ENCODE results near the gene ZBTB7A.

Gene ZBTB7A

DNA sequence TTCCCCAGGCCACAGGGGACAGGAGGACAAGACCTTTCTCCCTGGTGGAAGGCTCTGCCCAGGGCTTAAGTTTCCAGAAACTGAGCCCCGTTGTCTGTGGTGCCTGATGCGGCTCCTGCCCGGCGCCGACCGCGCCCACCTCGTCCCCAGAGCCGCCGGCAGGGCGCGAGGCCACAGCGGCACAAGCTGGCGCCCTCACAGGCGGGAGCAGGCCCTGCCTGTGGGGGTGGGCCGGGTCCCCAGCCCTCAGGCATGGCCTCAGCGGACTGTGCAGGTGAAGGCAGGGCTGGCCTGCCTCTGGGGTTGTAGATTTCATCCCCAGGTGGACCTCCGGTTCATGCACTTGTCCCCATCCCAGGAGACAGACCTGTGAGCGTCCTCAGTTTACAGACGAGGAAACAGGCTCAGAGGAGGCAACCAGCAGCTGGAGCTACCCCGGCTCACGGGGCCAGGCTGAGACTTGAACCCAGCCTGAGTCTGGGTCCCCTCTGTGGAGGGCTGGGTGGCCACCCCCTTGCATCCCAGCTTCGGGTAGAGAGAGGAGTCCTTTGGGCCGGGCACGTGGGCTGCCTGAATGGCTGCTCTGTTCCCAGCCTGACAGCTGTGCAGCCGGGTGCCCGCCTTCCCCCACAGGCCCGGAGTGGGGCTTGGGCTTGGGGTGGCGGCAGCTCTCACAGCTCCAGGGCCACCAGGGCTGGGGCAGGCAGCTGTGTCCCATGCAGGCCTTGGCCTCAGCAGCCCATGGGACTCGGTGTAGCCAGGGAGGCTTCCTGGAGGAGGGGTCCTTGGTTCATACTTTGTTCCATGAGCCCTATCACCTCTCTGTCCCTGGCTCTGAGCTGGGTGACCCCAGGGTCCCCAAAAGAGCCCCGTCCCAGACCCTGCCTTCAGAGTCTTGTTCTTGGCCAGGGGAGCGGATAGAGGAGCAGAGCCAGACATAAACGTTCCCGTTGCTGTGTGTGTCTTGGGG is 32.4 kb downstream of the ZBTB7A start:
- DNase-seq = no peak

DNA sequence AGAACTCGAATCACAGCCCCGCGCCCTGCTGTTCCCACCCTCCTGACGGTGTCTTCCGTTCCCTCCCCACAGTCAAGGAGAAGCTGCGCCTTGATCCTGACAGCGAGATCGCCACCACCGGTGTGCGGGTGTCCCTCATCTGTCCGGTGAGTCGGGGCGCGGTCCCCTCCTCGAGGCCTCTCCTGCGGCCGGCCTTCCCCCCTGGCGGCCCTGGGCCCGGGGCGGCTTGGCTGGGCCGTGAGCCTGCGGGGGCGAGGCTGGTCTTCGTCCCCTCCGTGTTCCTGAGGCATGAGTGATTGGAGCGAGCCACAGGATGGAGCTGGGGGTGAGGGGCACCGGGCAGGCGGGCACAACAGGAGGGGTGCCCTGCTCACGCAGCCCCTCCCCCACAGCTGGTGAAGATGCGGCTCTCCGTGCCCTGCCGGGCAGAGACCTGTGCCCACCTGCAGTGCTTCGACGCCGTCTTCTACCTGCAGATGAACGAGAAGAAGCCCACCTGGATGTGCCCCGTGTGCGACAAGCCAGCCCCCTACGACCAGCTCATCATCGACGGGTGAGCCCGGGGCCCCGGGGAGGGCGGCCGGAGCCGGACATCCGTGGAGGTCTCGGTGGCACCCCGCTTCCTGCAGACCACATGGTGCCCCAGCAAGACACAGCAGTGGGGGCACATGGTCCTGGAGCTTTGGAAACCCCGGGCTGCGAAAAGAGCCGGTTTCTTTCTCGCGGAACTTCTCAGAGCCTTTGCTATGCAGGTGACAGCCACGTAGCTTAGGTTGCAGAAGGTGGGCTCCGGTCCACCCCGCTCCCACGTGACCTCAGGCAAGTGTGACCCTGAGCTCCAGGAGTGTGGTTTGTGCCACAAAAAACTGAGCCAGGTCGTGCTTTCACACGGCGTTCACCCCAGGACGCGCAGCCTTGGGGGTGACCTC is 33.4 kb downstream of the ZBTB7A start:
- DNase-seq = no peak

DNA sequence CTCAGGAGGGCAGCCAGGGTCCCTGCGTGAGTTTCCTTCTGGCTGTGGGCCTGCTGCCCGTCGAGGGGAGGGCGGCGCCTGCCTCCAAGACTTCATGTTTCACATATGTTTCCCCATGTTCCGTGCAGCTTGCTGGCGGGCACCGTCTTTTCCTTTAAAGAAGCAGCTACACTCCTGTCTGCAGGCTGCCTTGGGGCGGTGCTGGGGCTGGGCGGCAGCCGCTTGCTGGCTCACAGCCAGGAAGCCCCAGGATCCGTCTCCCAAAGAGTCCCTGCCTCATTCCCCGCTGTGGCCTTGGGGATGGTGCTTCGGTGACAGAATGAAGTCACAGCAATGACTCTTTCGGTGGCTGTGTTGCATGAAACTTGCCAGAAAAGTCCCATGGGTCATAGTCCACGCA is 34.3 kb downstream of the ZBTB7A start:
- no peak for DNase-seq

DNA sequence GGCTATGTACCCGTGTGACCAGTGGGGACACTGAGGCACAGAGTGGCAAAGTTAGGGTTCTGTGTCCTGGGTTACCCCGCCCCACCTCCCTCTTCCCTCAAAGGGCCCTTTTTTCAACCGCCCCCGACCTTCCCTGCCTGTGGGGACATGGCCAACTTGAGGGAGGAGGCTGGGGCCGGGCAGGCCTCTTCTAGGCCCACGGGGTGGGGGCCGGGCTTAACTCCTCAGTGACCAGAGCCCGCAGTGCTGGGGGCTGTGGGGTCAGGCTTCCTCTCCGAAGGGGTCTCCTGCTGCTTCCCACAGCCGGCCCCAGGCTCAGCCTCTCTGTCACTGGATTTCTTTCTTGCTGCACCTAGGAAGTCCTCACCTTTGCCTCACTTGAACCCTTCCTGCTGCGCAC is 35.3 kb downstream of the ZBTB7A start:
- no peak for DNase-seq

DNA sequence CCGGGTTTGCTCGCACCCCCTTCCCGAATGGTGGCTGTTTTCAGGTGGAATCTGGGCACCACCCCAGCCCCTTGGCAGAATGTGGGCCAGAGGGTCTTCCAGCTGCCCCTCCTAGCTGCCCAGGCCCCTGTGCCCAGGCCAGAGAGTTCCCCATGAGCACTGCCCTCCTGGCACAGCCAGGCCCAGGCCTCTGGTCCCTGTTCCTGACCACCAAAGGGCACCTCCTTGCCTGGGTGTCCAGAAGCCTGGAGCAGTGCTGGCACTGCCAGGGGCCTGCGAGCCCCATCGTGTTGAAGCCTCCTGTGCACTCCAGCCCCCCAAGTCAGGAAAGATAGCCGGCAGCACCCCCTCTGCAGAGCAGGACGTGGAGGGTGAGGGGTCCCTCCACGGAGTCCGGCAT is 35.7 kb downstream of the ZBTB7A start:
- DNase-seq = no peak

DNA sequence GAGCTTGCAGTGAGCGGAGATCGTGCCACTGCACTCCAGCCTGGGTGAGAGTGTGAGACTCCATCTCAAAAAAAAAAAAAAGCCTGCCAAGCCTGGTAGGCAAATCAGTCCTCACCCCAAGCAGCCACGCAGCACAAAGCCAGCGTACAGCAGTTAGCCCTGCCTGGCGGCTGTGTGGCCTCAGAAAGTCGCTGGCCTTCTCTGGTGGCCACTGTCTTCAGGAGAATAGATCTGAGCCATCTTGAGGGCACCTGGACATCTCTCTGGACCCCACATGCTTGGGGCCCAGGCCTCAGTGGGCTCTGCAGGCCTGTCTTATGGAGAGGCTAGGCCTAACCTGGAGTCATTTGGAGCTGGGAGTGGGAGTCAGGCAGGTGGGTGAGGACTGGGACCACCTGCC is 36.1 kb downstream of the ZBTB7A start:
- no peak for DNase-seq

DNA sequence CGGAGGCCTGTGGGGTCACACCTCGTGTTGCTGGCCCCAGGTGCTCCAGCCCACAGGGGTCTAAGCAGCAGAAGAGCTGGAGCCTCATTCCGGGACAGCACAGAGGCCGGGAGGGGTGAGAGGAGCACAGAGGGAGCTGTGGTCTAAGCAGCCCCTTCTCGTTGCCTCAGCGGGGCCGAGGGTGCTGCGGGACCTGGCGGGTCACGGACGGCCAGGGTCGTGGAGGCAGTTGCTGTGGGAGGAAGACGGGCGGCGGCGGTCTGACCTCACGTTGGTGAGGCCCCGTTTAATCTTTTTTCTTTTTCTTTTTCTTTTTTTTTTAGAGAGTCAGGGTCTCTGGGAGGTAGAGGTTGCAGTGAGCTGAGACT is 37.5 kb downstream of the ZBTB7A start:
- no peak for DNase-seq

DNA sequence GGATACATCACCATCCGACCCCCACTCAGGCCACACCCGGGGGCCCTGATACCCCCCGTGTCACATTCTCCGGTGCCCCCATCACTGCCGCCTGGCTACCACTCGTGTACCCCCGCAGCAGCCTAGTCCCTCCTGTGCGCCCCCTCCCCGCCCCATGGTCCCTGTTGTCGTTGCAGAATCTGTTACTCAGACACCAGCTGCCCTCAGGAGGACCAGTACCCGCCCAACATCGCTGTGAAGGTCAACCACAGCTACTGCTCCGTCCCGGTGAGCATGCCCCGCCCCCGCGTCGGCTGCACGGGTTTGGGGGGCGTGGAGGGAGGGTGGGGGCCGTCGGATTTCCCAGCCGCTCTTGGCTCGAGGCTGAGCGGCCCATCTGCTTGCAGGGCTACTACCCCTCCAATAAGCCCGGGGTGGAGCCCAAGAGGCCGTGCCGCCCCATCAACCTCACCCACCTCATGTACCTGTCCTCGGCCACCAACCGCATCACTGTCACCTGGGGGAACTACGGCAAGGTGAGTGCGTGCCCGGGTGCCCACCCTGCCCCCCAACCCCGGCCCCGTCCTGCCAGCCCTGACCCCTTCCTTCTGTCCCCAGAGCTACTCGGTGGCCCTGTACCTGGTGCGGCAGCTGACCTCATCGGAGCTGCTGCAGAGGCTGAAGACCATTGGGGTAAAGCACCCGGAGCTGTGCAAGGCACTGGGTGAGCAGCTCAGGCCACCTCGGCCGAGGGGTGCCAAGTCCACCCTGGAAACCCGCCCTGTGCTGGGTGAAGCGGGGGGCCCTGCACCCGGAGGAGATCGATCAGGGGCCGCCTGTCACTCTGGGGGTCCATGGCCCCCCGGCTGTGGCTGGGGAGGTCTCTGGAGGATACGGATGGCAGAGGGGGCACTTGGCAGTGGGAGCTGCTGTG is 38.1 kb downstream of the ZBTB7A start:
- no peak for DNase-seq

DNA sequence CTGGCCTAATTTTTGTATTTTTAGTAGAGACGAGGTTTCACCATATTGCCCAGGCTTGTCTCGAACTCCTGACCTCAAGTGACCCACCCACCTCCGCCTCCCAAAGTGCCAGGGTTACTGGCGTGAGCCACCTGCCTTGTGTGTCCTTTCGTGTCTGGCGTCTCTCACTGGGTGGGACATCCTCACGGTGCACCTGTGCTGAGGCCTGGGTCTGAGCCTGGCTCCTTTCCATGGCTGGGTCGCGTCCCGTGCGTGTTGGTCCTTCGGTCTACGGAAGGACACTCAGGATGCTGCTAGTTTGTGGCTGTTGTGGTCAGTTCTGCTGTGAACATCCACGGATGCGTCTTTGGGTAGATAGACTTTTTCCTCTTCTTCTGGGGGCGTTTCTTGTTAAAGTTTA is 39.6 kb downstream of the ZBTB7A start:
- no peak for DNase-seq

DNA sequence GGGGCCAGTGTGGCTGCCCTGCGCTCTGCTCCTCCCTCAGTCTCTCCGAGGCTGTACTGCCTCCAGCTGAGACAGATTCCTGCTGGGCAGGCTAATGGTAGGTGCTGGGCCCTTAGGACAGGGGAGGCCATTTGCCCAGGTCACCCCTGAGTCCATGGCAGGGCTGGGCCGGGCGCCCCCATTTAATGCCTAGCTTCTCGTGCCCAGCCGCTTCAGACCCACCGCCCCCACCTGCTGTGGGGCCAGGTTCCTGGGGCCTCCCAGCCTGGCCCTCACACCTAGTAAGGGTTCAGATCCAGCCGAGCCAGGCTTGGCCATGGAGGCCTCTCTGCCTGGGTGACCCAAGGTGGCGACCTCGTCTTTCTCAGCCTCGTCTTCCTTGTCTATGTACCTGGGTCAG is 41.4 kb downstream of the ZBTB7A start:
- DNase-seq = no peak

DNA sequence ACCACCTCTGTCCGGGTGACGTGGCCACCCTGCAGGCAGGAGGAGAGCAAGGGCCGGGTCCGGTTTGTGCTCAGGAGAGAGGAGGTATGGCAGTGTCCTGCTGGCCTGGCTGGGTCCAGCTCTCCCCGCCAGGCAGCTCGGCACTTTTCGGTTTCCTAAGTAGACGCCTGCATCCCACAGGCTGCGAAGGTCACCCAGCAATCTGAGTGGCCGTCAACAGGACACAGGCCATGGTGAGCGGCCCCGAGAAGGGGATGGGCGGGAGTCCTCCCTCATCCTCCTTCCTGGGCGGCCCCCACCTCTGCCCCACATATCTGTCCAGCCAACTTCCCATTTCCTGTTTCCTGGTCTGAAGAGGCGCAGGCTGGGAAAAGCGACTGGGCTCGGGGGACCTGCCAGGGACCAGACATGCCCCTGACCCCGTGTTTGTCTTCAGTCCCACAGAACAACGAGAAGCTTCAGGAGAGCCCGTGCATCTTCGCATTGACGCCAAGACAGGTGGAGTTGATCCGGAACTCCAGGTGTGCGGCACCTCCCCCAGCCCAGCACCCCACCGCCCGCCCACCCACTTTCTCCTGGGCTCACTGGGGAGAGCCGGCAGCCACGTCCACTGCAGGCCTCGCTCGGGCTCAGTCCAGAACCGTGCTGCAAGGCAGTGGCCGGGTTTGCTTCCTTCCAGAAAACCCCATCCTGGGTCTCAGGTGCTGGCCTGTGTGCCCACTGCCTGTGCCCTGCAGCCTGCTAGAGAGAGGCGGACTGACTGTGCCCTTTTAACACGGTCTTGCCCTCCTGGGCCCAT is 42.9 kb downstream of the ZBTB7A start:
- no peak for DNase-seq

DNA sequence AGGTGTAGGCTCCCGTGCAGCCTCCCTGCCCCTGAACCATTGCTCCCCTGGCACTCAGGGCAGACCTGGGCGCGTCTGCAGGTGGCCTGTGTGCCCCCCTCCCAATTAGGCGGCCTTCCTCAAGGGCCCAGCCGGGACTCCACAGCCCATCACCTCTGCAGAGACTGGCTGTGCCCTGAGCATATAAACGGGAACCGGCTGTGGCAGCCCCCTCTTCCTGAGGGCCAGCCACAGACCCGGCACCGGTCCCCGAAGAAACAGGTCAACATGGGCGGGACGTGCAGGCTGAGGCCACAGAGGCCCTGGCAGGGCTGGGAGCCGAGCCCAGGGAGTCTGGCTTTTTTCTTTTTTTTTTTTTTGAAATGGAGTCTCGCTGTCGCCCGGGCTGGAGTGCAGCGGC is 47.1 kb downstream of the ZBTB7A start:
- no peak for DNase-seq

DNA sequence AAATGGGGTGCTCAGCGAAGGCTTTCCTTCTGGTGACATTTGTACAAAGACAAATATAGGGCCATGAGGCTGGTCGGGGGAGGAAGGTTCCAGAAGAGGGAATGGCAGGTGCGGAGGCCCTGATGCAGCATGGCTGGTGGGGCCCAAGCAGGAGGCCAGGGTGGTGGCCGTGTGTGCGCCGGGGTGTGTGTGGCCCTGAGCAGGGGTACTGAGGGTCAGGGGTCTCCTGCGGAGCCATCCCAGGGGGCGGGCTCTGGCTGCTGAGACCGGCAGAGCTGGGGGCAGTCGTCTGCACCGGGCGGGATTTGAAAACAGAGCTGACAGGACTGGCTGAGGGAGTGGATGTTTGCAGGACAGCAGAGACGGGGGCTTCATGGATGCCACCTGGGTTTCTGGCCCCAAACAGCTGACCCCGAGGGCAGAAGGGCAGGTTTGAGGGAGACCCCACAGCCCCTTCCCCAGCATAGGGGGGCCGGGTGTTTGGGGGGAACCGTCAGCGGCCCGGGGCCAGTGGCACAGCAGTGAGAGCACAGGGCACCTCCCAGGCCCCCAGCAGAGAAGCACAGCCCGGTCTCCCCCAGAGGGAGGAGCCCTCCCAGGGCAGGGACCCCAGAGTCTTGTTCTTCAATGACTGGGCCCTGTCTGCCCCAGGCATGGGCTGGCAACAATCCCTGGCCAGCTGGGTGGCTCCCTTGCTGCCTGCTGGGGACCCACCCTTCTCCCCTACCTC is 47.8 kb downstream of the ZBTB7A start:
- DNase-seq = no peak

DNA sequence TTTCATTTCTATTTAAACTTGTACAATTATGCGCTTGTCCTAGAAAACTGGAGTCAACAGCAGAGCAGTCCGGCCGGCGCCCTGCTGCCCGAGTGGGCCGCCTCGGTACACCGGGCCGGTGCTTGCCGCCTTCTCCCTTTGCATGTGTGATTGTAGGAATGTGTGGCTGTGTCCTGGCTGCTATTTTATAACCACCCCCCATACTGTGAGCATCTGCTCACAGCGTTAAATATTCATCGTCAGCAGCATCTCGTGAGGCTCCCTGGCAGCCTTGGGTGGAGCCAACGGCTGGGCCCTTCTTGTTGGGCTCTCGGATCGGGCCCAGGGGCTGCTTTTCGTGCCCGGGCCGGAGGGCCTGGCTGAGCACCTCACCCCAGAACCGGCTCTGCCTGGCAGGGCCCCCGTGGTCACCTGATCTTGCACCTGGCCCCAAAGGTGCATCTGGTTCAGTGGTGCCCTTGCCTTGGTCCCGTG is 48.5 kb downstream of the ZBTB7A start:
- no peak for DNase-seq

DNA sequence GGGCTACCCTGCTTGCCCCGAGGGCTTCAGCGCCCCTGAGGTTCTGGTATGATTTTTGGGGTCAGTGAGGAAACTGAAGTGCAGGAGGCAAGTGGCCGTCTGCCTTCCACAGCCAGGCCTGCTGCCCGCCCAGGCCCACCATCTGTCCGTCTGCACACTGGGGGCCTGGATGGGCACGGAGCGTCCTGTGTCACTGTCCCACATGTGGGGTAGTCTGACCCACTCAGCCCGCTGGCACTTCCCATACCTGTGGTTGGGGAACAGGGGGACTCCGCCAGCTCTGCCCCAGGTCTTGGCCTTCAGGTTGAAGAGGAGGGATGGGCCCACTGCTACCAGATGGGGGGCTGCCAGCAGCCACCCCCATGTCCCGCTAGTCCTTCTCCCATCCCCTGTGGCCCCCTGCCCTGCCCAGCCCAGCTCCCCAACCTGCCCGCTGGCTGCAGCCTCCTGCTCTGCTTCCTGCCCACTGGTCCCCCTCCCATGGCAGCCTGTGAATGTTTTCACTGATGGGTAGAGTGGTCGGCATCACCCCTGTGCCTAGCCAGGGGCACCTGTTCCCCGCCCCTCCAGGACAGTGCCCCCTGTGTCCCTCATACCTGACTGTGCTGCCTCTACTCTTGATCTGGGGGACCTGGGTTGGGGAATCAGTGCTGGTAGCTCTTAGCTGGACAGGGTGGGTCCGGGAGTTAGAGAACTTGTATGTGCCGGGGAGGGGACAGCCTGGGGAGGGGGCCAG is 49.6 kb downstream of the ZBTB7A start:
- DNase-seq = no peak

DNA sequence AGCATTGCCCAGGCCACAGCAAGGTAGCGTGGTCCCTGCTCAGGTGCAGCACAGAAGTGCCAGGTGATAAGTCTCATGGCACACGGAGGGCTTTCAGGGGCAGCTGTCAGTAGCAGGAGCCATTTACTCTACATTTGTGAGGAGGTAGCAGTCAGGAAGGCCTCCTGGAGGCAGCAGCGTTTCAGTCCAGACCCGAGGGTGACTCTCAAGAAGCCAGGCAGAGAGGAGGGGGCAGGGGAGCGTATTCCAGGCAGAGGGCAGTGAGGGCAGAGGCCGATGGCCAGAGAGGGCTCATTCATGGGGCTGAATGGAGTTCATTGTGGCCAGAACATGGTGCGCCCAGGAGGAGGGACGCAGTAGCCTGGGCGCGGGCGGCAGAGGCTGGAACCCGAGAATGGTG is 50.2 kb downstream of the ZBTB7A start:
- DNase-seq = no peak

DNA sequence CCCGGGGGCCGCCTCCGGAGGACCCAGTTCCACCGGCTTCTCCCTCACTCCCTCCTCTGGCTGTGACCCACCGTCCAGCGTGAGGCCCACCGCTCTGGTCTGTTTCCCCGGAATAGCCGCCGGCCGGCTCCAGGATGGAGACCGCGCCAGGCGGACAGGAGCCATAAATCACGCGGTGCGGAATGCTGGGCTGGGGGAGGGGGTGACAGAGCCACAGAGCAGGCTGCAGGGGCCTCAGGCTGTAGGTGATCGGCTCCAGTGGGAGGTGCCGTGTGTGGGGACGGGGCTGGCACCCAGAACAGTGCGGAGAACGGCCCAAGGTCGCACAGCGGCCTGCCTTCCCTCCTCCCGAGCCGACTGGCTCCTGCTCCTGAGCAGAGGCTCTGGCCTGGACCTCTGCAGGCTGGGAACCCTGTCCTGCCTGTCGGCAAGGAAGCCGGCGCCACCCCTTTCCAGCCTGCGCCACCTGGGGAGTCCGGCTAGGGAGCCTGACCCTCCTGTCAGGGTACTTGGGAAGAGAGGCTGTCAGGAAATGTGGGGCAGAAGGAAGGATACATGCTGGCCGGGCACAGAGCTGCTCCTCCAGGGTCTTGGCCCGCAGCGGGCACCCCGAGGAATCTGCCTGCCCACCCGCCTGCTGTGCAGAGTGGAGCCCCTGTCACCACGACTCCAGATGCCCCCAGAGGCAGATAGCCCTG is 50.8 kb downstream of the ZBTB7A start:
- no peak for DNase-seq

DNA sequence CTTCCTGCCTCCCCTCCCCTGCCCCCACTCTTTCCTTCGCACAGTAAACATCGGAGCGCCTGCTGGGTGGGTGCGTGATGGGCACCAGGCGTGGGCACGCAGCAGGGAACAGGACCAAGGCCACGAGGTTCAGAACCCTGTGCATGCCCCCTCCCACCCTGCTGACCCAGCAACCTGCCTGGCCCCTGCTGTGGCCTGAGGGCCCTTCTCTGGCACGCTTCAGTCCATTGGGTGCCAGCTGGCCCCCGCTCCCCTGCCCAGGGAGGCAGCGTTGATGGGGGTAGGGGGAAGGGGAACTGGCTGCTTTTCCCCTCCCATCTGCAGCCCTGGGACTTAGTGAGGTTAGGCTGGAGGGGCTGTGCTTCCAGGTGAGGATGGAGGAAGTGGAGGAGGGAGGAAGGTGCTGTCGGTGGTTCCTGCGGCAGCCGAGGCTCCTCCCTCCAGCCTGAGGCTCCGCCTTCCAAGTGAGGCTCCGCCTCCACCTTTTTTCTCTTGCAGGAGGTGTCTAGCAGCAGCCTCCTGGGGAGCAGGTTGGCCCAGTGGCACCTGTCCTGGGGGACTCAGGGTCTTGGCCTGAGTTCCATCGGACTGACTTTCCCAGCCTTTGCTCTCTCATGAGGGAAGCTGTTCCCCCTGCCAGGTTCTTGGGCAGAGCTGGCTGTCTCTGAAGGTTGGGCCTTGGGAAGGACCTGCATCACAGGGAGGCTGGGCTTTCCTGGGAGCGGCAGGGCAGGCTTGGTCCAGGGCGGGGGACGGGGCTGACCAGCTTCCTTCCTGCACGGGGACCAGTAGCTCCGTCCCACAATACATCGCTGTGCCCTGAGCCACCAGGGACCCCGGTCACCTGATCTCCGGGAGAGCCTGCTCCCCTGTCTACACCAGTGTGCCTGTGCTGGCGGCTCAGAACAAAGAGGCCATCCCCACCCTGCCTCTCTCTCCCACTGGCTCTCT is 51.9 kb downstream of the ZBTB7A start:
- no peak for DNase-seq

Measured in NCI-H1092 (cell line).